Activated CD4-positive, alpha-beta T cell treated with anti-CD3 and anti-CD28 coated beads, Interleukin-10, Interleukin-2, amounts not matched to agents 100 ng/mL and 50 ng/mL, durations not matched to agents 16 hours and 8 hours (primary cell): ENCODE data around the gene ILKAP.

Experiments
- DNase-seq: peaks from one replicate; pipeline ENCODE4 v3.0.0-alpha.2; 2020

Gene ILKAP

GRCh38 chr2:238133499-238134392, 69.7 kb downstream of the ILKAP start:
- DNase-seq: no peak

- DNase-seq: no peak
Measured at GRCh38 chr2:238132463-238133450, 70.7 kb downstream of the ILKAP start.

GRCh38 chr2:238131761-238132462, 71.6 kb downstream of the ILKAP start:
- no peak for DNase-seq

GRCh38 chr2:238130696-238131628, 72.5 kb downstream of the ILKAP start:
- no peak for DNase-seq

GRCh38 chr2:238130111-238130695, 73.3 kb downstream of the ILKAP start:
- DNase-seq: no peak

- DNase-seq: no peak
Measured at GRCh38 chr2:238129166-238130010, 74.1 kb downstream of the ILKAP start.

- no peak for DNase-seq
Measured at GRCh38 chr2:238128534-238129001, 74.9 kb downstream of the ILKAP start.

- no peak for DNase-seq
Measured at GRCh38 chr2:238128061-238128440, 75.4 kb downstream of the ILKAP start.

GRCh38 chr2:238127165-238128060, 76.1 kb downstream of the ILKAP start:
- DNase-seq: no peak

- no peak for DNase-seq
Measured at GRCh38 chr2:238126775-238127164, 76.7 kb downstream of the ILKAP start.

- DNase-seq: no peak
Measured at GRCh38 chr2:238126338-238126737, 77.2 kb downstream of the ILKAP start.

- no peak for DNase-seq
Measured at GRCh38 chr2:238125127-238125885, 78.2 kb downstream of the ILKAP start.

- no peak for DNase-seq
Measured at GRCh38 chr2:238124488-238125126, 78.9 kb downstream of the ILKAP start.

GRCh38 chr2:238123991-238124470, 79.5 kb downstream of the ILKAP start:
- DNase-seq: no peak

GRCh38 chr2:238123218-238123971, 80.1 kb downstream of the ILKAP start:
- DNase-seq: no peak

GRCh38 chr2:238122287-238123217, 80.9 kb downstream of the ILKAP start:
- DNase-seq: no peak
